Stimulated activated CD8-positive, alpha-beta memory T cell treated with anti-CD3 and anti-CD28 coated beads, Interleukin-2, amount 100 ng/mL, for 48 hours (primary cell): ENCODE measurements around the gene BRMS1L.
A peak's percentile ranks its signal among the peaks of the same experiment; 100 is the strongest.
"Not testable (repeated sequence)": the region's sequence is repeated elsewhere in the genome, so short reads cannot be mapped to it uniquely, and the experiment has no call there.

ENCODE experiments used
- DNase-seq, 2 donors: peaks; one replicate each; pipeline ENCODE4 v3.0.0-alpha.2; 2020; ENCODE audit warnings: low read depth in 2 of 2

BRMS1L gene, protein sequence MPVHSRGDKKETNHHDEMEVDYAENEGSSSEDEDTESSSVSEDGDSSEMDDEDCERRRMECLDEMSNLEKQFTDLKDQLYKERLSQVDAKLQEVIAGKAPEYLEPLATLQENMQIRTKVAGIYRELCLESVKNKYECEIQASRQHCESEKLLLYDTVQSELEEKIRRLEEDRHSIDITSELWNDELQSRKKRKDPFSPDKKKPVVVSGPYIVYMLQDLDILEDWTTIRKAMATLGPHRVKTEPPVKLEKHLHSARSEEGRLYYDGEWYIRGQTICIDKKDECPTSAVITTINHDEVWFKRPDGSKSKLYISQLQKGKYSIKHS

DNA sequence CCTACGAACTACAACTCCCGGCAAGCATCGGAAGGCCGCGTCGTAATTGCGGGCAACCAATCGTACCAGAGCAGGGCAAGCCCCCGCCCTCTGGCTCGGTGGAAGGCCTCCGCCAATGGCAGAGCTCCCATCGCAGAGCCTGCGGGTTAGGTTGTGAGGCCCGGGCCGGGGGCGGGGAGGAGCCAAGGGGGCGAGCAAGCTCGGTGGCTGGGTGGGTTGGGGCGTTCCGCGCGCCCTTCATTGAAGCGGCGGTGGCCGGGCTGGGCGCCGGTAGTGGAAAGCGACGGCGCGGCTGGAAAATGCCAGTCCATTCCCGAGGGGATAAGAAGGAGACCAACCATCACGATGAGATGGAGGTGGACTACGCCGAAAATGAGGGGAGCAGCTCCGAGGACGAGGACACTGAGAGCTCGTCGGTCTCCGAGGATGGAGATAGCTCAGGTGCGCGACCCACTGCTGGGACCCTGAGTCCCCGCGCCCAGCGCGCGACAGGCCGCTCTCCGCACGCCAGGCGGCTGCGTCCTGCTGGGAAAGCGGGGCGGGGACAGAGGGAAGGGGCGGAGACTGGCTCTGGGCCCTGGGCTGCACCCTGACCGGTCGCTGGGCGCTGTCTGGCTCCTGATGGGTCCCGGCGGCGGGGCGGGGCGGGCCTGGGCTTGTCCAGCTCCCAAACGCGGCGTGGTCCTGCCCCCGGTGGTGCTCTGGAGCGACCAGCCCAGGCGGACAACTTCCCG lies at the start of gene BRMS1L:
BRMS1L (plus strand) TSS at position 121 of the 734 bp plus-strand sequence; CDS start at position 300, 179 bp downstream.
- peak; percentile 92 to 96 for DNase-seq

DNA sequence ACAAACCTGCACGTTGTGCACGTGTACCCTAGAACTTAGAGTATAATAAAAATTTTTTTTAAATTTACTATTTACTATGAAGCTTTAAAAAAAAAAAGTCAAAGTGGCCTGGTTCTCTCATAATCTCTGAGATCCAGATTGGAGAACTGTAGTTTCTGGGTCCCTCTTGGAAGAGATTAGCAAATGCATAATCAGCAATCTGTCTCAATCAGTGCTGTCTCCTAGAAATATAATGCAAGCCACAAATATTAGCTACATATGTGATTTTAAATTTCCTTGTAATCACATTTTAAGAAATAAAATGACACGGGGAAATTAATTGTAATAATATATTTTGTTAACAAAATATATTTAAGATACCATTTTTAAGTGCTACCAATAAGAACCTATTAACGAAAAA lies 49.3 kb upstream of the BRMS1L start:
- DNase-seq = no peak

DNA sequence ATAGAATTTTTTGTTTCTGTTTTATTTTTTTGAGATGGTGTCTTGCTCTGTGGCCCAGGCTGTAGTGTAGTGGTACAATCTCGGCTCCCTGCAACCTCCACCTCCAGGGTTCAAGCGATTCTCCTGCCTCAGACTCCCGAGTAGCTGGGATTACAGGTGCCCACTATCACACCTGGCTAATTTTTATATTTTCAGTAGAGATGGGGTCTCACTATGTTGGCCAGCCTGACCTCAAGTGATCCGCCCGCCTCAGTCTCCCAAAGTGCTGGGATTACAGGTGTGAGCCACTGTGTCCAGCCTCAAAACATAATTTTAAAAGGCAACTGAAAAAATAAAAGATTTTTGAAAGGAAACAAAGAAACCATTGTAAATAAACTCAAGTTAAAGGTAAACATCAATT lies 48.6 kb upstream of the BRMS1L start:
- not testable (repeated sequence) for DNase-seq

DNA sequence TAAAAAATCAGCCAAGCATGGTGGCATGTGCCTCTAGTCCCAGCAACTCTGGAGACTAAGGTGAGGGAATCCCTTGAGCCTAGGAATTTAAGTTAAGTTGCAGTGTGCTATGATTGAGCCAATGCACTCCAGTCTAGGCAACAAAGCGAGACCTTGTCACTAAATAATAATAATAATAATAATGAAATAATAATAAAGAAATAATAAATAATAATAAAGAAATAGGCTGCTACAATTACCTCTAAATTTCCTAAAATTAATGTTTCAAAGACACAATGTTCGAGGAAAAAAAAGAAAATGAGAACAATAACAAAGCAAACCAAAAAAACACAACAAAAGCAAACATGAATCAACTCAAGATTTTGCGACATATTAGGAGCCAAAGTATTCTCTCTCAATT lies 46.8 kb upstream of the BRMS1L start:
- no peak for DNase-seq

DNA sequence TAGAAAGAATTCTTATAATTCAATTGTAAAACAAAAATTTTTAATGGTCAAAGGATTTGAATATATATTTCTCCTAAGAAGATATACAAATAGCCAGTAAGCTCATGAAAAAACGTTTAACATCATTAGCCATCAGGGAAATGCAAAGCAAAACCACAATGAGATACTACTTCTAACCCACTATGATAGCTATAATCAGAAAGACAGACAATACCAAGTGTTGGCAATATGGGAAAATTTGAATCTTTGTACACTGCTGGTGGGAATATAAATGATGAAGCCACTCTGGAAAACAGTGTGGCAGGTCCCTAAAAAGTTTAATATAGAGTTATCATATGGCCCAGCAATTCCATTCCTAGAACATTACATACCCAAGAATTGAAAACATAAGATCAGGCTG lies 42.4 kb upstream of the BRMS1L start:
- DNase-seq = no peak

DNA sequence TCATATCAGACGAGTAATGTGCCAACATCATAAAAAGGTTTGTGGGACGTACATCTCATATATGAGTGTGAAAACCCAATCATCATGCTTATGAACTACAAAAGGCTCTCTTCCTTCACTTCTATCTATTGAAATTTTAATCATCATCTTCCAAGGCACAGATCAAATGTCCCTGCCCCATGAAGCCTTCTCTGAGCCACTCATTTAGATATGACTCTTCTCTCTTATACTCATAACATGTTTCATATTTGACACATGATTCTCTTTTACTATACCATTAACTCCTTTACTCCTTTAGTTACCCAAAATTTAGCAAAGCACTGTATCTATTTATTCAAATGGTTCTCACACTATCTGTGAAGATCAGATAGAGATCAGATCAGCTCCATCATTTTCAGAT lies 39.3 kb upstream of the BRMS1L start:
- no peak for DNase-seq

DNA sequence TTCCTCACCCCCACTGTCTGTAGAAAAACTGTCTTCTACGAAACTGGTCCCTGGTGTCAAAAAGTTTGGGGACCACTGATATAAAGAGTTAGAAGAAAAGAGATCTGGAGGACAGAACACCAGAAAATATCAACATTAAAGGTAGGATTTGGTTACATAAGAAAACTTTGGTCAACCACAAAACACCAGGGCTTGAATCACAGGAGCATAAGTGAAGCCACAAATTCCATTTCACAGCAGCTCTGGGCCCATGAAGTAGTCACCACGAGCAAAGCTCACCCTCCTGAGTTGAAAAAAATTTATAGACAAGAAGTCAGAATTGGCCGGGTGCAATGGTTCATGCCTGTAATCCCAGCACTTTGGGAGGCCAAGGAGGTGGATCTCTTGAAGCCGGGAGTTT lies 36.5 kb upstream of the BRMS1L start:
- DNase-seq = no peak

DNA sequence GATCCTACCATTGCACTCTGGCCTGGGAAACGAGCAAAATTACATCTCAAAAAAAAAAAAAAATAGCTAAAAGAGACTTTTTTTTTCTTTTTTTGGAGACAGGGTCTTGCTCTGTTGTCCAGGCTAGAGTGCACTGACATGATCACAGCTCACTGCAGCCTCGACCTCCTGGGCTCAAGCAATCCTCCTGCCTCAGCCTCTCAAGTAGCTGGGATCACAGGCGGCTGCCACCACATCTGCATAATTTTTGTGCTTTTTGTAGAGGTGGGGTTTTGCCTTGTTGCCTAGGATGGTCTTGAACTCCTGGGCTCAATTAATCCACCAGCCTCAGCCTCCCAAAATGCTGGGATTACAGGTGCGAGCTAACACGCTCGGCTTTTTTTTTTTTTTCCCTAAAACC lies 28.3 kb upstream of the BRMS1L start:
- DNase-seq = no peak

DNA sequence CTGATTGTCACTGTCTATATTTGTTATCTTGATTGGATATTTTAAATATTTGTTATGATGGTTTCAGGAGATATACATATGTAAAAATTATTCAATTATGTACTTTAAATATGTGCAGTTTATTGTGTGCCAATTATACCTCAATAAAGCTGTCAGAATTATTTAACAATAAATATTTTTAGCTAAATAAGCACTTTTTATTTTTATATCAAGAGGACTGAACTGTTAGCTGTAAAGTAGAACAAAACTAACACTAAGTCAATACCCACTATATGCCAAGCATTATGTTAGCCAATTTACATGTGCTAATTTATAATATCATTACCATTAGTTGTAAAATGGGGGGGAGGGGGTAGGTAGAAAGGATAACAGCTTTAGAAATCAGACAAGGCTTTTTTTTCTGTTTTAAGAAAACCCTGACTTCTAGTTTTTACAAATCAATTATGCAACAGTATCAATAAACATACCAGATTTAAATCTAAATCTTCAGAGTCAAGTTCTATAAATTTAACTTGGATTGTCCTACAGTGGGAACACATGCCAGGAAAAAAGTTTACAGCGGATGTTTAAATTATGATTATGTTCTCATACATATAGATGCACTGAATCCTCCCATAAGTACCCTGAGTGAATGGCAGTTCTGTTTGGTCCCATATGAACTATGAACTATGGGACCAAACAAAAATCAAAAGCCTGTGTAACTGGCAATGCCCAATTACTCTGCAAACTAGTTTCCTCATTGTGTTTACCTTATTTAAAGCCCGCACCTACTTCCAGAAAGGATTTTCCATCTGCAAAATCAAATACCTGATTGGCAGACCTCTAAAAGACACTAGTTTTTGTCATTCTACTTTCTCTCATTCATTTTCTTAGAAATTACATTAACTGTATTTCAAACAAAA lies 19.9 kb upstream of the BRMS1L start:
- DNase-seq = no peak

DNA sequence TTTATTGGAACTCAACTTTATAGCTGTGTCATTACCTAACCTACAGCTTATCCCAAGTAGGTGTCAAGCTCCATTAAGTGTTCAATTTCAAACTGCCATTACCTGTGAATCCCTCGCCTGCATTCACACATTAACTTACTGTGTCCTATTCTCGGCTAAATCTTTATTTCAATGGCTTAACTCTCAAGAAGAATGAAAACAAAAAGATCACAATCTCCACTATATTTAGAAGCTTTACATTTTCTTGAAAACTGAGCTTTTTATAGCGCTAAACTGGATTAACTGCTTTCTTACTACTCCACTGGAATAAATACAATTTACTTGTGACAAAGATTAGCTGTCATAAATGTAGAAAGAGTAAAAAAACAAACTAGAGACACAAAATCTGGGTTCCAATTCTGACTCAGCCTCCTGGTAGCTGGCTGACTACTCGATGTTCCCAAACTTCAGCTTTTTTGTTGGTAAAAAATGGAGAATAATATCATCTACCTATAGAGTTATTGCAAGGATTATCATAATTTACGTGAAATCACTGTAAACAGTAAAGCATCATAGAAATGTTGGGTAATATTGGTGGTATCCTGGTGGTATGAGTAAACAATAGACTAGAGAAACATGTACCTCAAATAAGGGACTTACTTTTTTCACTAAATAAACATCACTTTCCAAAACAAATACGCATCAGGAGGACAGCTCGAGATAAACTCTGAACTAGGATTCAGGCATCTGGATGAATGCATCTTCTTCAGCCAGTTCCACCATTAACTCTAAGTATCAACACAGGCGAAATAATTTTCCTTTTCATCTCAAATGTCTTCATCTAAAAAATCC lies 18.8 kb upstream of the BRMS1L start:
- DNase-seq = no peak

DNA sequence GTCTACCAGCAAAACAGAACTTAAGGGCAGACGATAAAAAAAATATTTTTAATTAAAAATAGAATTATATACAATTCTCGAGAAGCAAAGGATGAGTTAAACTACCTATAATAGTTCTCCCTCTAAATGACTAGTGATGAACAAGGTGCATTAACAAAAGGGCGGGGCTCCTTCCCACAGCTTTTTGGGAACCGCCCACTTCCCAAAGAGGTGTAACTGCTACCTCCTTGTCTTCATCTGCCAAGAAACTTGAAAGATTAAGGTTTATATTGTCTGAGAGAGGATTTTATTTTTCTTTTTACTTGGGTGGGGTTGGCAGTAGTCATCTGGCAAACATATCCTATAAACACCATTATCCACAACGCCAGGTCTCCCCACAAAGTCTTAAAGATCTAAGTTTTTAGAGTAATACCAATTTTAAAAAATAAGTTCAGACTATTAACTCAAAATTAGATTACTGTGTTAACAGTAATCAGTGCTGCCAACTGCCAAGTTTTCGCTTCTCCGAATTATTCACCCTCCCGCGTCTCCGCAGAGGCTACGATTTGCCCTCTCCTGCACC lies 18.0 kb upstream of the BRMS1L start:
- DNase-seq = no peak

DNA sequence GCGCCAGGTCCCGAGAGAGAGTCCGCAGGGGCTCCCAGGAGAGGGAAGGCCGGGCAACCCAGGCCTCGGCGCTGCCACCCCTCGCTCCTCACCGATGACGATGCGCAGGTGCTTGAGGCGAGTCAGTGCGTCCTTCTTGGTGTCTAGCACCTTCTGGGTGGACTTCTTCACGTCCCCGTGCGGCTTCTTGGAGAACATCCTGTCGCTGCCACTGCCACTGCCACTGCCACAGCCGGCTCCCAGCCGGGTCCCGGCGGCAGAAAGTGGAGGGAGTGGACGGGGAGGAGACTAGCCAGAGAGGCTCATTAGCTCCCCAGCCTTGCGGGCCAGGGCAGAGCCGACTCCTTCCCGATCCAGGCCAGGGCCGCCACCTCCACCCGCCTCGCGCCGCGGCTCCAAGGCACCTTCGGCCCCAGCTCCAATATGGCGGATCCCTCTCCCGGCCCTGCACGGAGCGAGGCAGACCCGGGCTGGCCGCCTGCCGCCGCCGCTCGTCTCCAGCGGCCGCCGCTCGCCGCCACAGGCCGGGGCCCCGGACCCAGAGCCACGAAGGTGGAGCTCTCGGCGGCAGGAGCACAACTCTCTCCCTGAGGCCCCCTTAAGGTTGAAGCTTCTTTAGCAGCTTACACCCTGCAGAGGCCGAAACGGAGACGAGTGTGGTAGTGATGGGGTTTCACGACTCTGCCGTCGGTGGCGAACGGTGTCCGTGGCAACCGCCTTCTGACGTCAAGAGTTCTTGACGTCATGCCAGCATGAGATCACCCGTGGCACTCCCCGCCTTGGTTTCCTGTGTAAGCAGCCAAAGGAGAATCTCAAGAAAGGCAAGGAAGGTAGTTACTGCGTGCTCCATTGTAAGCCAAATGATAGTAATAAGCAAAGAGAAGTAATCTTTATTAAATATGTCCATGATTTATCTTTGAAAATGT lies 17.2 kb upstream of the BRMS1L start, which contains the start of gene RALGAPA1:
RALGAPA1 (minus strand) TSS at position 658 of the 926 bp plus-strand sequence; CDS start at position 198, 460 bp downstream.
- DNase-seq = peak; percentile 77 to 87

DNA sequence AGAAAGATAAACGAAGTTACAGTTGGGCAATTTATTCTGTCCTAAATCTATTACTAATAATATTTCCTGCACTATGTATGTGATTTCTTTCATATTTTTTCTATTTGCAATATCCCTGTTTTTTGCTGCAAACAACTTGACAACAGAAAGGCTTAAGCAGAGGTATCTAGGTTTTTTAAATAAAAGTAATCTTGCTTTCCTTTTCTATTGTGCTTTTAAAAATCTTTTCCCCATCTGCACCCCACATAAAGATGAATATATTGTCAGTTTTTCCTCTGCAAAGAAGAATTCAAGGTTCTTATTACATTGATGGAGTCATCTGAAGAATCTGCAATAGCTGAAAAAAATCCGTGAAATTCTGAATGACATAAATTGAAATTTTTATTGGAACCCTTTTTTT lies 16.5 kb upstream of the BRMS1L start:
- no peak for DNase-seq

DNA sequence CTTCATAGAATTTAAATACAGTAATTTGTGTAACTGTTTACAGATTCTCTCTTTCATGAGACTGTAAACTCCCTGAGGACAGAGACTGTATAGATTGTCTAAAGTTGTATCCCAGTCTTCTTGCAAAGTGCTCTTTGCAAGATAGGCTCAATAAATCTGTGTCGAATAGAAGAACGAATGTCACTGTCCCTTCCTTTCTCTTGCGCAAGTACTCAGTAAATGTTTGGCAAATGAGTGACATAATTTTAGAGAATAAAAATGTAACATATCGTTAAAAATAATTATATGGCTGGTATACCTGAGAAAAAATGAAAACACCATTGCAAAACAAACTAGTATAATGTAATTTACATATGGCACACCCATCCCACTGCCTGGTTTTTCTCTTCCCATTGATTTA lies 15.2 kb upstream of the BRMS1L start:
- no peak for DNase-seq

DNA sequence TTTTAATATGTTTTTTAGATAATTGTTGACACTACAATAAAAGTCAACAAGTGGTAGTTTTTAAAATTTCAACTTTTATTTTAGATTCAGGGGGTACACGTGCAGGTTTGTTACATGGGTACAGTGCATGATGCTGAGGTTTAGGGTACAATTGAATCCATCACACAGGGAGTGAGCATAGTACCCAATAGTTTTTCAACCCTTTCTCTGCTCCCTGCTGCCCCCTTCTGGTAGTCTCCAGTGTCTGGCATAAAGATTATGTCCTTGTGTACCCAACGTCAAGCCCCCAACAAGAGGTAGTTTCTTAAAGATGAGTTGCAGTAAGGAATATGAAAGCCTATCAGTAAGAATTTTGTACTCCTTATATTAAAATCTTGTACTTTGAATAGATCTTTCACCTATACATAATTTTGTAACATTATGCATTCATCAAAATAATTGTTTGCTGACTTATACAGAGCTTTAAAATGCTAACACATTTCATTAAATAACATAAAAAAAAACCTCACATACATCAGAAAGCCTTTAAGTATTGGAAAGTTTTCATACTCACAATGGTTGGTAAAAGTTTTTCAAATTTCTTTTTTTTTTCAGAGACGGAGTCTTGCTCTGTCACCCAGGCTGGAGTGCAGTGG lies 11.7 kb upstream of the BRMS1L start:
- peak; percentile 59 to 71 for DNase-seq

DNA sequence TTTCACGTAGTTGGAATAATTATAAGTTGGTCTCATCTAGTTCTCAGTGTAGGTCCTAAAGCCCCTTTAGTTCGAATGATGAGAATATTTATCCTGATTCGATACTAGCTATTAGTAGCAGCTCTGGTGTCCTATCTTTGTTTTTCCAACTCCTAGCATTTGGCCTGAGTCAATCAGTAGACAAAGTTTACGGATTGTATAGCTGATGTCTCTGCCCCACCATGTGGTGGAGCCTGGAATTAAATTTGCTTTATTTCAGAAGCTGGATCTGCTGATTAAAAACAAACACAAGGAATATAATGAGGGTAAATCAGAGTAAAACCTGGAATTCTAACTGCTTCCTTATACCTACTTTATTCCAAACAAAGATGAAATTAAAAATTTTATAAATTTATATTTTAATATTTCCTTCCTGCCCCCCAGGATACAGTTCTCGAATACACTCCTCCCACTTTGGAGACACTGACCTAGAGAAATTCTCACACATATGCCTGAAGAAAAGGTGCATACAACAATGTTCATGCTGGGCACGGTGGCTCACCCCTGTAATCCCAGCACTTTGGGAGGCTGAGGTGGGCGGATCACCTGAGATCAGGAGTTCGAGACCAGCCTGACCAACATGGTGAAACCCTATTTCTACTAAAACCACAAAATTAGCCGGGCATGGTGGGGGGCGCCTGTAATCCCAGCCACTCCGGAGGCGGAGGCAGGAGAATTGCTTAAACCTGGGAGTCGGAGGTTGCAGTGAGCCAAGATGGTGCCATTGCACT lies 7.6 kb upstream of the BRMS1L start:
- DNase-seq = no peak

DNA sequence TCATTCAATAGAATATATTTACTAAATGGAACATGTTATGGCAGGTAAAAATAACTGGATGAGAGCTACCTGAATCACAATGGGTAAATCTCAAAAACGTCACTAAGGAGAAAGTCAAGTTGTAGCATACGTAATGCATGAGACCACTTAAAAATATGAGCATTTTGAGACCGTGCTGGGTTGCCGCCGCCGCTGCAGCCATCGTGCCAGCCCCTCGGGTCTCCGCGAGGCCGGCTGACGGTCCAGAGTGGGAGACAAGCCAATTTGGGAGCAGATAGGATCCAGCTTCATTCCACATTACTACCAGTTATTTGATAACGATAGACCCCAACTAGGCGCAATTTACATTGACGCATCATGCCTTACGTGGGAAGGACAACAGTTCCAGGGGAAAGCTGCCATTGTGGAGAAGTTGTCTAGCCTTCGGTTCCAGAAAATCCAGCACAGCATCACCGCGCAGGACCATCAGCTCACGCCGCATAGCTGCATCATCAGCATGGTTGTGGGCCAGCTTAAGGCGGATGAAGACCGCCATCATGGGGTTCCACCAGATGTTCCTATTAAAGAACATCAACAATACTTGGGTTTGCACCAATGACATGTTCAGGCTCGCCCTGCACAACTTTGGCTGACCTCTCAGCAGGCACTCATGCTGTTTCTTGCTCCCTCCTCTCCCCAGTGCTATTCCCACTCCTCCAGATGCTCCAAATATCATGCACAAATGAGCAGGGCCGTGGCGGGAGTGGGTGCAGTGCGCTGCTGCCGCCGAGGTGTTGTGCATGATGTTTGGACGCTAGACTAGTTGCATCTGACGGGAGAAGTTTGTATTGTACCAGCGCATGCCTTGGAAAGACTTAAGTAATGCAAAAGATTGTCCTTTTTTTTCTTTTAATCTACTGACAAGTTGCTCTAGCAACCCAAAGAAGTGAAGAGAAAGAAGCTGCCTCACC lies 6.3 kb upstream of the BRMS1L start:
- DNase-seq = no peak
